Activated T-helper 2 cell treated with anti-CD3 and anti-CD28 coated beads, Interferon-gamma antibody, Interleukin-2, Interleukin-4, amounts not matched to agents 10 μg/mL and 5 μg/mL and 100 μg/mL, durations not matched to agents 14 hours and 24 hours and 36 hours (primary cell): ENCODE measurements around the gene FANCE. TPM values are rescaled to one million over a fixed set of nuclear protein-coding genes. Genes with fewer than 3 reads are reported as not detected.
A peak's percentile ranks its signal among the peaks of the same experiment; 100 is the strongest.
"Not testable (repeated sequence)": the region's sequence is repeated elsewhere in the genome, so short reads cannot be mapped to it uniquely, and the experiment has no call there.

ENCODE experiments used
- DNase-seq: peaks from one replicate; pipeline ENCODE4 v3.0.0; 2021; ENCODE audit warnings: low spot score
- H3K27ac Mint-ChIP-seq: one replicate; pipeline ENCODE4 v1.8.0; 2021; ENCODE audit warnings: mixed read lengths
- H3K27me3 Mint-ChIP-seq: one replicate; pipeline ENCODE4 v1.8.0; 2021; ENCODE audit warnings: low read depth, mixed read lengths
- H3K36me3 Mint-ChIP-seq: one replicate; pipeline ENCODE4 v1.8.0; 2021; ENCODE audit warnings: low read depth, mixed read lengths
- H3K4me1 Mint-ChIP-seq: one replicate; pipeline ENCODE4 v1.8.0; 2021; ENCODE audit warnings: low read depth, mixed read lengths
- H3K4me3 Mint-ChIP-seq: one replicate; pipeline ENCODE4 v1.8.0; 2021; ENCODE audit warnings: low read depth, mild to moderate bottlenecking, moderate library complexity, mixed read lengths
- H3K9me3 Mint-ChIP-seq: one replicate; pipeline ENCODE4 v1.8.0; 2021; ENCODE audit warnings: mixed read lengths
- intact Hi-C: fragments of 100-400 bp; cut with micrococcal nuclease; formaldehyde crosslinking; loops from one replicate; pipeline ENCODE4 v1.15.1; 2023
- total RNA-seq: library from RNA; stranded (reverse); gene quantifications from 2 replicates; pipeline ENCODE4 v1.2.3, GENCODE V29; 2022

Gene FANCE
- total RNA-seq, 1 donor from 2014 or later = 20.6 TPM

DNA sequence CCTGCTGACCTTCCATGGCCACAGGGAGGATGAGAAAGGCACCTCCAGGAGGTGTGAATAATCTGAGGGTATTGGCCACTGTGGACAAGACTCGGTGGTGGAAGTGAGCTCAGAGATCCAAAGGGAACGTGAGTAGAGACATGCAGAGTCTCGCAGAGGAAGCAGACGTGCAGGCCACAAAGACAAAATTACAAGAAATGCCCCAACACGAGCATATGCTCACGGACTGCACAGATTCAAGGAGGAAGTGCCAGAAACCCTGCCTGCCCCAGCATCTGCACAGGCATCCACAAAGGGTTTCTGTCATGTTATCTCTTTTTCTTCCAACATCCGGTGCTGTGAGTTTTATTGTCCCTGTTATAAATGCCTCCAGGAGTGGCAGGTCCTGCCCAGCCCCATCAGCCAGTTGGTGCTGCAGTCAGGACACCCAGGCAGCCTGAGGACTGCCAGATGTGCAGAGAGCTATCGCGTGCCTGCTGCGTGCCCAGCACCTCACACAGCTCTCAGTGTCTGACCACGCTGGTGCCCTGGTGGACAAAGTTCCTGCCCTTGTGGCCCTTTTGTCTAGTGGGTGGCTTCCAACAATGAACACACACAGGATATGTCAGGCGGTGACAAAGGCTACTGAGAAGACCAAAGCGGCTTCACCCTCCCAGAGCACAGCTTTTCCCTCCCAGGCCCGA, 34.0 kb upstream of the FANCE start:
- peaks cover 38% of the 10 kb centered on the region for H3K36me3 Mint-ChIP-seq
- intact Hi-C loops = no loop called here
- no peak overlapping the region for H3K4me3 Mint-ChIP-seq

DNA sequence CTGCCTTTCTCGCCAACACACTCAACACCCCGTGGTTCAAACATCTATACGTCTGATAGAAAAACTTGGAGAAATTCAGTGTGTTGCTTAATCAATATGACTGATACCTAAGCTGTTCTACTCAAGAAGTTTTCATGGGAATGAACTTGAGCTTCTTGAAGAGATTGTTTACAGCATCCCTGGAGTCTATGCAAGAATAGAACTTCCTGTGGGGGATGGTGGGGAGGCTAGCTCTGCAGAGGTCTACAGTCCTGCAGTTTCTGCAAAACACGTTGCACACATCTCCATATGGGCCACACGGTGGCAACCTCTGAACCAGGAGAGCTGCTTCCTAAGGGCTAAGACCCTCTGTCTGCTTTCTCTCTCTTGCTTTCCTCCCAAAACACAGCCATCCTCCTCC, 32.7 kb upstream of the FANCE start:
- no peak for DNase-seq
- peak overlapping the region; percentile 63 for H3K27ac Mint-ChIP-seq
- no peaks in the 10 kb centered on the region for H3K9me3 Mint-ChIP-seq
- intact Hi-C loops = no loop called here
- H3K36me3 Mint-ChIP-seq = peaks cover 35% of the 10 kb centered on the region
- H3K4me1 Mint-ChIP-seq = peaks cover 39% of the 10 kb centered on the region
- H3K27me3 Mint-ChIP-seq = no peaks in the 10 kb centered on the region
- no peak overlapping the region for H3K4me3 Mint-ChIP-seq

More for the DNA sequence above, 34.0 kb upstream of the FANCE start:
- Mint-ChIP-seq H3K9me3 (no peaks in the 10 kb centered on the region), H3K27me3 (no peaks in the 10 kb centered on the region), H3K4me1 (peaks cover 39% of the 10 kb centered on the region), H3K27ac (peak overlapping the region; percentile 72)
- no peak for DNase-seq

DNA sequence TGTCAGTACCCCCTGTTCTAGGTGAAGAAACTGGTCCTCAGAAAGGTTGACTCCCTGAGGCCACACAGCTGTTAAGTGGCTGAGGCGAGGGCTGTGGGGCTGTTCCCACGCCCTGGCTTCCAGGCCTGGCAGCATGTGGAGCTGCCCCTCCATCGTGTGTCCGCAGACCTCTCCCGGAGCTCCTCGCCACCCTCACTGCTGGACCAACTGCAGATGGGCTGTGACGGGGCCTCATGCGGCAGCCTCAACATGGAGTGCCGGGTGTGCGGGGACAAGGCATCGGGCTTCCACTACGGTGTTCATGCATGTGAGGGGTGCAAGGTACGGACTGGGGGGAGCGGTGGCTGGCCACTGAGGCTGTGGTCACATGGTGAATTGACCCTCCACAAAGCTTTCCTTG, 32.2 kb upstream of the FANCE start:
- peaks cover 40% of the 10 kb centered on the region for H3K36me3 Mint-ChIP-seq
- DNase-seq = no peak
- peak overlapping the region; percentile 63 for H3K27ac Mint-ChIP-seq
- intact Hi-C loops = no loop called here
- H3K27me3 Mint-ChIP-seq = no peaks in the 10 kb centered on the region
- H3K9me3 Mint-ChIP-seq = no peaks in the 10 kb centered on the region
- H3K4me1 Mint-ChIP-seq = peaks cover 35% of the 10 kb centered on the region
- H3K4me3 Mint-ChIP-seq = no peak overlapping the region

DNA sequence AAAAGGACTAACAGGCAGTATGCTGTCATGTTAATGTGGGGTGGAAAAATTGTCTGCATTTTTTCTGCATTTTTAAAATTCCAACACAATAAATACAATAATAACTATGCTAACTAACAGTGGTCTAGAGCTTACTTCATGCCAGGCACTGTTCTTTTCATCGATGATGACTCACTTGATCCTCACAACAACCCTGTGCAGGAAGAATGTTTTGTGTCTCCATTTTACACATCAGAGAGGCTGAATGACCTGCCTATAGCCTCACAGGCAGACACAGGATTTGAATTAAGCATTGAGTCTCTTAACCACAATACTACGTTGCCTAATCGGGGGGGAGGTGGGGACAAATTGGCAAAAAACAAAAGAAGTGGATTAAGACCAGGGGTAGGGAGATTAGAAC, 26.9 kb upstream of the FANCE start:
- DNase-seq = no peak
- Mint-ChIP-seq H3K36me3 (peaks cover 50% of the 10 kb centered on the region), H3K4me3 (no peak overlapping the region), H3K27ac (no peak overlapping the region), H3K27me3 (no peaks in the 10 kb centered on the region), H3K4me1 (peaks cover 5% of the 10 kb centered on the region), H3K9me3 (peaks cover 21% of the 10 kb centered on the region)
- intact Hi-C loops = no loop called here

DNA sequence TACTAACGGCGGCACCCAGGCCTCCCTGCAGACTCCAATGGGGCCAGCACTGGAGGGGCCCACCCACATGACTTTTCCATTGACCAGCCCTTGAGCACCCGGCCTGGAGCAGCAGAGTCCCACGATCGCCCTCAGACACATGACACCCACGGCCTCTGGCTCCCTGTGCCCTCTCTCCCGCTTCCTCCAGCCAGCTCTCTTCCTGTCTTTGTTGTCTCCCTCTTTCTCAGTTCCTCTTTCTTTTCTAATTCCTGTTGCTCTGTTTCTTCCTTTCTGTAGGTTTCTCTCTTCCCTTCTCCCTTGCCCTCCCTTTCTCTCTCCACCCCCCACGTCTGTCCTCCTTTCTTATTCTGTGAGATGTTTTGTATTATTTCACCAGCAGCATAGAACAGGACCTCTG, 26.1 kb upstream of the FANCE start:
- peaks cover 47% of the 10 kb centered on the region for H3K36me3 Mint-ChIP-seq
- no peak for DNase-seq
- peaks cover 5% of the 10 kb centered on the region for H3K4me1 Mint-ChIP-seq
- peaks cover 23% of the 10 kb centered on the region for H3K9me3 Mint-ChIP-seq
- H3K27me3 Mint-ChIP-seq = no peaks in the 10 kb centered on the region
- no peak overlapping the region for H3K4me3 Mint-ChIP-seq
- peak overlapping the region; percentile 25 for H3K27ac Mint-ChIP-seq
- intact Hi-C loops = no loop called here

DNA sequence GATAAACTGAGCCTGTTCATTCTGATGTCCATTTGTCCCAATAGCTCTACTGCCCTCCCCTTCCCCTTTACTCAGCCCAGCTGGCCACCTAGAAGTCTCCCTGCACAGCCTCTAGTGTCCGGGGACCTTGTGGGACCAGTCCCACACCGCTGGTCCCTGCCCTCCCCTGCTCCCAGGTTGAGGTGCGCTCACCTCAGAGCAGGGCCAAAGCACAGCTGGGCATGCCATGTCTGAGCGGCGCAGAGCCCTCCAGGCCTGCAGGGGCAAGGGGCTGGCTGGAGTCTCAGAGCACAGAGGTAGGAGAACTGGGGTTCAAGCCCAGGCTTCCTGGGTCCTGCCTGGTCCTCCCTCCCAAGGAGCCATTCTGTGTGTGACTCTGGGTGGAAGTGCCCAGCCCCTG, 24.7 kb upstream of the FANCE start:
- Mint-ChIP-seq H3K4me1 (peaks cover 3% of the 10 kb centered on the region), H3K4me3 (no peak overlapping the region), H3K36me3 (peaks cover 42% of the 10 kb centered on the region), H3K27ac (no peak overlapping the region), H3K27me3 (no peaks in the 10 kb centered on the region), H3K9me3 (peaks cover 23% of the 10 kb centered on the region)
- no peak for DNase-seq
- intact Hi-C loops = no loop called here

- H3K9me3 Mint-ChIP-seq = peaks cover 23% of the 10 kb centered on the region
- H3K27ac Mint-ChIP-seq = no peak overlapping the region
- no peak for DNase-seq
- no peaks in the 10 kb centered on the region for H3K27me3 Mint-ChIP-seq
- H3K36me3 Mint-ChIP-seq = peaks cover 40% of the 10 kb centered on the region
- peaks cover 3% of the 10 kb centered on the region for H3K4me1 Mint-ChIP-seq
- intact Hi-C loops = no loop called here
- no peak overlapping the region for H3K4me3 Mint-ChIP-seq
These were observed 24.3 kb upstream of the FANCE start for GRCh38 chr6:35427851-35428321.

DNA sequence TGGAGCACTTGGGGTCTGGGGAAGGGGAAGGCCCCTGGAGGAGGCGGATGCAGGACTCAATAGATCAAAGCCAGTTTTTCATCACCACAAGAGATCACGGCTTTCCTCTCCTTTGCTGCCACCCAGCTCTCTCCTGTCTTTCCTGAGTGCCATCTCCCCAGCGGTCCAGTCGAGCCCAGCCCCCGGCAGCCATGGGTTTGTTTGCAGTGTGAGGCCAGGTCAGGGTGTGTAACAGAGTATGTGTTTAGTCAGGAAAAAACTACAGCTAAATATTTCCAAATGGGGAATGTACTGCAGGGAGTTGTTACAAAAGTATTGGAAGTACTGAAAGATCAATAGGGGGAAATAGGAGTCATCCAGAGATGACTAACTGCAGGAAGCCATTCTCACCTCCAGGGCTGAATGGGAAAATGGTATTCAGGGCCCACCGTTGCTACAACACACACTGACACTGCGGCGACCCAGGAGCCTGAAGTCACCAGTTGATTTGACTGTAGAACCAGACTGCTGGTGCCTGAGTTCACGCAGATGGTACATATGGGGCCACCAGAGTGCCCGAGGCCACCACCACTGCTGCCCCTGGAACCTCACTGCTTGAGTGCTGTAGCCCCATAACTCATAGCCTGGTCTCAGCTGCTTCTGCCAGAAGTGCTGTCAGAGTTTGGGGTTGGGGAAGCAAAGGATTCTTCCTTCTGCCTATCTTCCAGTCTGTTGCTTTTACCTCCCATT, 23.6 kb upstream of the FANCE start:
- no peak overlapping the region for H3K4me3 Mint-ChIP-seq
- H3K27me3 Mint-ChIP-seq = no peaks in the 10 kb centered on the region
- DNase-seq = no peak
- H3K9me3 Mint-ChIP-seq = peaks cover 23% of the 10 kb centered on the region
- H3K4me1 Mint-ChIP-seq = peaks cover 3% of the 10 kb centered on the region
- no peak overlapping the region for H3K27ac Mint-ChIP-seq
- intact Hi-C loops = no loop called here
- peaks cover 40% of the 10 kb centered on the region for H3K36me3 Mint-ChIP-seq

GRCh38 chr6:35429463-35429862, 22.7 kb upstream of the FANCE start:
- intact Hi-C loops = no loop called here
- Mint-ChIP-seq H3K27ac (no peak overlapping the region), H3K27me3 (no peaks in the 10 kb centered on the region), H3K9me3 (peaks cover 23% of the 10 kb centered on the region), H3K4me3 (no peak overlapping the region), H3K36me3 (peaks cover 40% of the 10 kb centered on the region), H3K4me1 (peaks cover 3% of the 10 kb centered on the region)
- DNase-seq = no peak

DNA sequence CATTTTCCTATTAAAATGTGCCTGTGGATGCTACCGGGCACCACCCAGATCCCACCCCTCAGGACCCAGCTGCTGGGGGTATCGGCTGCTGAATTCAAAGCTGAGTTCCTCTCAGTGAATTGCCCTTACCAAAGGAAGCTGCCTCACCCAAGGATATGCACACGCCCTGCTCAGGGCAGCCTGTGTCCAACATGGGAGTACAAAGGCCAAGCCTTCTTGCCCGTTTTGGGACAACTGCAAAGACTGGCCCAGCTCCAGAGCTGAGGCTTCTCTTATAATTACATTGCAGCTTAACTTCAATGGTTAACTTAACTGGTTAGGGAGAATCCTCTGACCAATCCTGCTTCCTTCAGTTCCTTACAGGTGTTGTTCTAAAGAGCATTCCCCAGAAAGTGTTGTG, 19.8 kb upstream of the FANCE start:
- H3K36me3 Mint-ChIP-seq = peaks cover 18% of the 10 kb centered on the region

GRCh38 chr6:35432702-35433101, 19.4 kb upstream of the FANCE start:
- H3K27ac Mint-ChIP-seq, H3K4me1 Mint-ChIP-seq, intact Hi-C loops, H3K27me3 Mint-ChIP-seq, DNase-seq, H3K4me3 Mint-ChIP-seq: not testable (repeated sequence)
- H3K36me3 Mint-ChIP-seq = peaks cover 18% of the 10 kb centered on the region
- peaks cover 23% of the 10 kb centered on the region for H3K9me3 Mint-ChIP-seq

More for the DNA sequence above, 19.8 kb upstream of the FANCE start:
- intact Hi-C loops = no loop called here
- Mint-ChIP-seq H3K4me3 (no peak overlapping the region), H3K4me1 (no peaks in the 10 kb centered on the region), H3K27me3 (no peaks in the 10 kb centered on the region), H3K9me3 (peaks cover 23% of the 10 kb centered on the region), H3K27ac (no peak overlapping the region)
- no peak for DNase-seq

DNA sequence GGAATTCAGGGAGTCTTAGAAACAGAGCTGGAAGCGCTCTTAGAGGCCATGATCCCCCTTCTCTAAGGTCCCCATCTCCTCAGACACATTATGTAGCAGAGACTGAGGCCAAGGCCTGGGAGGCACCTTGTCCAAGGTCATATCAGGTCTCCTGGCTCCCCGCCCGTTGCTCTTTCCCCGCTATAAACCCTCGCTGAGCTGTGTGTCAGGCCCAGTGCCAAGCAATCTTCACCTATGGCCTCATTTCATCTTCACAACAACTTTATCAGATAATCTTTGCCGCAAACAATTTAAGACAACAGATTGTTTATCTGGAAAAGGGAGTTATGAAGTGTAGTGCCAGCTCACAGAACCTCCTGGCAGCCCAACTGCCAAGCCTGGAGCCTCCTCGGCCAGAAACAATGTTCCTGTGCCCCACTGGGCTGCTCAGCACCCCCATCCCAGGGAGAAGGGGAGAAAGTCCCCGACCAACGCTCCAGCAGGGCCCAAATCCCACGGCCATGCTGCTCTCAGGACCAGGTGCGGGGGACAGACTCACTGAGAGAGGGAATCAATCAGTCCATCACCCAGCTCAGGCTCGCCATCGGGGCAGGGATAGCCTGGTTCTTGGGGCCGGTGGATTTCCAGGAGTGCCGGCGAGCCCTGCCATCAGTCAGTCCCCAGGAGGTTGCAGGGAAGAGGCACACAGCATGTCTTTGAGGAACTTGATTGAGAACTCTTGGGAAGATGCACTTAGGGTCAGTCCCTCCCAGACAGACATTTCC, 16.9 kb upstream of the FANCE start:
- no peak overlapping the region for H3K4me3 Mint-ChIP-seq
- intact Hi-C loops = no loop called here

More for the DNA sequence above, 16.9 kb upstream of the FANCE start:
- DNase-seq = no peak
- Mint-ChIP-seq H3K27me3 (no peaks in the 10 kb centered on the region), H3K36me3 (no peaks in the 10 kb centered on the region), H3K27ac (no peak overlapping the region), H3K9me3 (peaks cover 2% of the 10 kb centered on the region), H3K4me1 (no peaks in the 10 kb centered on the region)
